GM19467 (cell line): ENCODE data around the gene CCDC200.
"Not testable (repeated sequence)": the region's sequence is repeated elsewhere in the genome, so short reads cannot be mapped to it uniquely, and the experiment has no call there.

ENCODE experiments used
- ATAC-seq: cut with Tn5 transposase; IDR thresholded peaks from one replicate; pipeline ENCODE4 v1.9.1; 2021; ENCODE audit warnings: mild to moderate bottlenecking, moderate library complexity; ENCODE audit not compliant: unreplicated experiment

The CCDC200 gene

DNA sequence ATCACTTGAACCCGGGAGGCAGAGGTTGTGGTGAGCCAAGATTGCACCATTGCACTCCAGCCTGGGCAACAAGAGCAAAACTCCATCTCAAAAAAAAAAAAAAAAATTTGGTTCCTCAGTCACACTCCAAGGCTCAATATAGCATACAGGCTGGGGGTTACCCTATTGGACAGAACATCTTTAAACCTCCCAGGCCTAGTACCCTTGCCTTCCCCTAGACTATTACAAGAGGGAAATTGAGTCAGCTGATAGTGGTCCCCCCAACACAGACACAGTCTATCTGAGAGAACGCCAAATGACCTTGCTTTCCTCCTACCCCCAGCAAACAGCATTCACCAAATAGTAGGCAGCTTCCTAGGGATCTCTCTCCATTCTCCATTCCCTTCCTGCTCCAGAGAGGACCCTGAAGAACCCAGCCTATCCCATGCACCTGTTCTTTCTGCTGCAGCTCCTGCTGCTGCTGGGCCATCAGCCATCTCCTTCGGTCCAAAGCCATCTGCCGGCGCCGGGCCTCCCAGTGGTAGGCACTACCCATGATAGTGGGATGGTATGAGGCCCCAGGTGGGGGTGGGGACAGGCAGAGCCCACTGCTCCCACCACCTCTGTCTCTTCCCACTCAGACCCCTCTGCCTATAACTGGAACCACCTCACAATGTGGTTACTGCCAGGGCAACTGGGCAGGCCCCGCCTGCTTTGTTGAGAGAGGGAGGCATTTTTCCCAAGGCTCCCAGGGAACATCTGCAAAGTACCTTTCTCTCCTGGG, at the start of gene CCDC200:
Gene CCDC200, minus strand, starts transcription at position 604 of the 763 bp plus-strand sequence. Its CDS starts 69 bp downstream, at position 535.
- ATAC-seq, result not testable (repeated sequence)

DNA sequence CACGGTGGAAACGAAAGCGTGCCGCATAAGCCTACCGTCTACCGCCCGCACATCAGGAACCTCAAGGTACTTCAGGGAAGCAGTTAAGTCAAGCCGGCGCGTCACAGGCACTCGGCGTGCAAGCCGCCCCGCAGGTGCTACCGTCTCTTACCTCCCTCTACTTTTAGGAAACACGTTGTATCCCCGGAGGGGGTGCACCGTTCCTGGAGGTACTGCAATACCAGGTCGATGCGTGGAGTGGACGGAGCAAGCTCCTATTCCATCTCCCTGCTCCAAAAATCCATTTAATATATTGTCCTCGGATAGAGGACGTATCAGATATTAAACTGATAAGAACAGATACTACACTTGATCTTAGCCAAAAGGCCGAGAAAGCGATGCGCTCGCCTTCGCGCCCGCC, 44.5 kb upstream of the CCDC200 start:
- ATAC-seq, result not testable (repeated sequence)

DNA sequence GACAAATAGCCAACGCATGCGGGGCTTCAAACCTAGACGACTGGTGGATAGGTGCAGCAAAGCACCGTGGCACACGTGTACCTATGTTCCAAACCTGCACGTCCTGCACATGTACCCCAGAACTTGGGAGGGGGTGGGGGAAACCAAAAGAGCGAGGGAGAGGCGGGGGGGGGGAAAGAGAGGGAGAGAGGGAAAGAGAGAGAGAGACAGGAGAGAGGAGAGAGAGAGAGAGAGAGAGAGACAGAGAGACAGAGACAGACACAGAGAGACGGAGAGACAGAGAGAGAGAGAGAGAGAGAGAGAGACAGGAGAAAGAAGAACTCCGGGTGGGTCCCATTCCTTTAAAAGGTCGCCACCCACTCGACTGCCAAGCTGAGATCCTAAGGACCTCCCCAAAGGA, 44.1 kb upstream of the CCDC200 start:
- not testable (repeated sequence) for ATAC-seq

- not testable (repeated sequence) for ATAC-seq
Observed at GRCh38 chr17:43270552-43271504, 42.4 kb upstream of the CCDC200 start.

DNA sequence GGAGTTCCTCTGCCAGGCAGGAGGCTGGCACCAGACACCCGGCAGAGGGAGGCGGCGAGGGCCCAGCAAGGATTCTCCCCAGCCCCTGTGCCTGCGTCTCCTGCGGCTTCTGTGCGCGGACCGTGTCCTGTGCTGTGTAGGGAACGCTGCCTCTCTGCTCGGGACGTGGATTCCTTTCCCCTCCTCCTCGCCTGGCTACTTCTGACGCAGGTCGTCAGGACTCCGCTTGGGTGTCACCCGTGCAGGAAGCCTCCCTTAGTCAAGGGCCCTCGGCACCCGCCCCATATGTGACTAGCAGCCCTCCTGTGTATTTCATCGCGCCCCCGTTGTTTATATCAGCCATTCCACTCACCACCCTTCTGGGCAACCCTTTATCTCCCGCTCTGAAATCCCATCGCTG, 18.0 kb upstream of the CCDC200 start:
- ATAC-seq, result not testable (repeated sequence)

DNA sequence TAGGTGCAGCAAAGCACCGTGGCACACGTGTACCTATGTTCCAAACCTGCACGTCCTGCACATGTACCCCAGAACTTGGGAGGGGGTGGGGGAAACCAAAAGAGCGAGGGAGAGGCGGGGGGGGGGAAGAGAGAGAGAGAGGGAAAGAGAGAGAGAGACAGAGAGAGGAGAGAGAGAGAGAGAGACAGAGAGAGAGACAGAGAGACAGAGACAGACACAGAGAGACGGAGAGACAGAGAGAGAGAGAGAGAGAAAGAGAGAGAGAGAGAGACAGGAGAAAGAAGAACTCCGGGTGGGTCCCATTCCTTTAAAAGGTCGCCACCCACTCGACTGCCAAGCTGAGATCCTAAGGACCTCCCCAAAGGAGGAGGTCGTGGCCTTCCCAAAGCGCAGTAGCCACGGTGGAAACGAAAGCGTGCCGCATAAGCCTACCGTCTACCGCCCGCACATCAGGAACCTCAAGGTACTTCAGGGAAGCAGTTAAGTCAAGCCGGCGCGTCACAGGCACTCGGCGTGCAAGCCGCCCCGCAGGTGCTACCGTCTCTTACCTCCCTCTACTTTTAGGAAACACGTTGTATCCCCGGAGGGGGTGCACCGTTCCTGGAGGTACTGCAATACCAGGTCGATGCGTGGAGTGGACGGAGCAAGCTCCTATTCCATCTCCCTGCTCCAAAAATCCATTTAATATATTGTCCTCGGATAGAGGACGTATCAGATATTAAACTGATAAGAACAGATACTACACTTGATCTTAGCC, 12.4 kb upstream of the CCDC200 start:
- not testable (repeated sequence) for ATAC-seq

GRCh38 chr17:43239597-43239996, 11.2 kb upstream of the CCDC200 start:
- ATAC-seq, result not testable (repeated sequence)

- ATAC-seq, result not testable (repeated sequence)
Observed at GRCh38 chr17:43233877-43234276, 5.5 kb upstream of the CCDC200 start, which contains the start of gene RNU2-1. Gene RNU2-1 (minus strand): TSS chr17:43233977.

- not testable (repeated sequence) for ATAC-seq
Observed at GRCh38 chr17:43233263-43233662, 4.8 kb upstream of the CCDC200 start.

DNA sequence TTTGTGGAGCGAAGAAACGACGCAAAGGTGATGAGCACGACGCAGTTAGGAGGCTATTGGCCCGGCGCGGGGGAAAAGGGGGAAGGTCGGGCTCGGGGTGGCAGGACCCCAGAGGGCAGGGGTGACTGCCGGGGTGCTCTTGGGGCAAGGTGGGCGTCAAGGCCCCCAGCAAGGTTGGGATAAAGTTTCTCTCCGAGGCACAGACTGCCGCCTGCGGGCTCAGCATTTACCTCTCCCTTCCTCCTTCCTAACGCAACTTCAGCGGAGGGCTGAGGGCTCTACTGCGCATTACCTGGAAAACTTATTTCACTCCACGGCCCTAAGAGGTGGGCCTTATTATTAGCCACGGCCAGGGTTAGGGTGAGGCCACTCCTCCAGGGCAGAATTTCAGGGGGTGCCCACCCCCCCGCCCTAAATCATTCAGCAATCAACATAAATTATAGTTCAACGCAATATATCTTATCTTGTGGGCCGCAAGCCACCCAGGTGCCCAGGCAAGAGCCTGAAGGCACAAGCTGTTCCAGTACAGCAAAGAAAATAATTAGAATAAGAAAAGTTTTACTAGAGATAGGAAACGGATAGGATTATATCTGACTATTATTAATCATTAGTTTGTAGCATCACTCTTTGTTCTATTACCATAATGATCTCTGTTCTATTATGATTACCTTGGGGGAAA, 3.7 kb upstream of the CCDC200 start:
- ATAC-seq, result not testable (repeated sequence)

GRCh38 chr17:43231205-43232020, 3.0 kb upstream of the CCDC200 start:
- ATAC-seq, result not testable (repeated sequence)

- no peak for ATAC-seq
Observed at GRCh38 chr17:43226393-43226792, 2.0 kb downstream of the CCDC200 start.

GRCh38 chr17:43224146-43224705, 4.2 kb downstream of the CCDC200 start:
- ATAC-seq, result no peak

GRCh38 chr17:43220511-43221125, 7.8 kb downstream of the CCDC200 start:
- no peak for ATAC-seq

DNA sequence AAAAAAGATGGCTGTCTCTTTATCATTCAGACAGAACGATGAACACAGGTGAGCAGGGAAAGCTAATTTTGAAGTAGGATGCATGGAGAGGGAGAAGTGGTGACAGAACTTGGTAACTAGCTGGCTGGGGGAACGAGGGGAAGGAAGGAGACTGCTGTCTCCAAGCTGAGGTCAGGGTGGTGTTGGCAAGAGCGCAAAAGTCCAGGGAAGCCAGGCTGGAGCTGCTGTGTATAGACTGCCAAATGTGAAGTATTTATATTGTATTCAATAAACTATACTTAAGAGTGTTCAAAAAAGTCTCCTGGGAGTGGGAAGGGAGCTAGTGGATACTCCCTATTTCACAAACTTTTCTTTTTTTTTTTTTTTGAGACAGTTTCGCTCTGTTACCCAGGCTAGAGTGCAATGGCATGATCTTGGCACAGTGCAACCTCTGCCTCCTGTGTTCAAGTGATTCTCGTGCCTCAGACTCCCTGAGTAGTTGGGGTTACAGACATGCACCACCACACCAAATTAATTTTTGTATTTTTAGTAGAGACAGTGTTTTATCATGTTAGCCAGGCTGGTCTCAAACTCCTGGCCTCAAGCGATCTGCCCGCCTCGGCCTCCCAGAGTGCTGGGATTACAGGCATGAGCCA, 8.6 kb downstream of the CCDC200 start:
- ATAC-seq, result no peak

GRCh38 chr17:43219001-43219400, 9.4 kb downstream of the CCDC200 start:
- ATAC-seq, result no peak

DNA sequence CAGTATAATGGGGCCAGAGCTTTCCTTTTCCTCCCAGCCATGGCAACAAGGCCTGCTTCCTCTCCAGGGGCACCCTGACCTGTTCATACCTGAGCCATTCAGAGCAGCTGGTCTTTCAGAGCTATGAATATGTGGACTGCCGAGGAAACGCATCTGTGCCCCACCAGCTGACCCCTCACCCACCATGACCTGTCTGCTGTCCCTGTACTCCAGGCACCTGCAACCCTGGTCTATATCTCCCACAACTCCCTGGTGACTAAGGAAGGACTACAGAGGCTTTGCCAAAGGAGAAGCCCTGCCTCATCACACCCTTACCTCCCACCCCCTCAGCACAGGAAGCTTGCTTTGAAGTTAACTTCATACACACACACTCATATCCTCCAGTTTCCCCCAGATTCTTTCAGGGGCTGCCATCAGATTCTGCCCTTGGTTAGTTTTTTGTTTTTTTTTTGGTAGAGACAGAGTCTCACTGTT, 10.8 kb downstream of the CCDC200 start:
- no peak for ATAC-seq
